ENCODE measurements around the gene POLE.

Gene POLE

DNA sequence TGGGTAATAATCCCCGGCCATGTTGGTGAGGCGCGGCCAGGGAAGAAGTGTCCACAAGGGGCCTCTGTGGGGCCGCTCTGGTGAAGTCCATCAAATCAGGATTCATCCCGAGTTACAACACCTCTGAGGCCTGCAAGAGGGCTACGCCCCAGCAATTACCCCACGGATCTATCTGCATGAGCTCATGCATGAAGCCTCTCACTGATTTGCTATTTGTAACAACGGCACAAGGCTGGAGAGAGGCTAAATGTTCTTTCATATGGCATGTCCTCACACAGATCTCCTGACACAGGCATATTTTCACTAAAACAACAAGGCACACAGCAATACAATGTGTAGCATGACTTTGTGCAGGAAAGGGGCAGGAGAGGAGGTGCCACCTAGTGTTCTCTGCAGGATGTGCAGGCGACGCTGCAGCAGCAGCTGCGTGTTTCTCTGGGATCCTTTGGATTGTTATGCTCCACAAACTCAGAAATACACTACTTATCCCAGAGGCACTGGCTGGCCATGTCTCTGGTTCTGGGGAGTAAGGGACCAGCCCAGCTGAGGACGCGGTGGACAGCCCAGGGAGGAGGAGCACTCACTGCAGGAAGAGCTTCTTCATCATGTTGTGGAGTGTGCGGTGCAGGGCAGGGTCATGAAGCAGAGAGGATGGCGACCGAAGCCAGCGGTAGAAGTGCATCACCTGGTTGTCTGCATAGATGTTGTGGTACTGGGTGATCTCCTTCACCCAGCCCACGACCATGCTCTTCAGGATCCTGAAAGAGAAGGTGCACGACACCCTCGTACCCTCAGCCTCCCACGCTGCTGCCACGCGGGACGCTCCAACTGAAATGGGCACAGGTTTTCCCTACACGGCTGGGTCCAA lies 48.4 kb downstream of the POLE start:
- H3K27ac ChIP-seq: no peak overlapping the region
- peak; percentile 97 for TF ChIP-seq CTCF (conservative IDR thresholded peaks at IDR 0.05)

DNA sequence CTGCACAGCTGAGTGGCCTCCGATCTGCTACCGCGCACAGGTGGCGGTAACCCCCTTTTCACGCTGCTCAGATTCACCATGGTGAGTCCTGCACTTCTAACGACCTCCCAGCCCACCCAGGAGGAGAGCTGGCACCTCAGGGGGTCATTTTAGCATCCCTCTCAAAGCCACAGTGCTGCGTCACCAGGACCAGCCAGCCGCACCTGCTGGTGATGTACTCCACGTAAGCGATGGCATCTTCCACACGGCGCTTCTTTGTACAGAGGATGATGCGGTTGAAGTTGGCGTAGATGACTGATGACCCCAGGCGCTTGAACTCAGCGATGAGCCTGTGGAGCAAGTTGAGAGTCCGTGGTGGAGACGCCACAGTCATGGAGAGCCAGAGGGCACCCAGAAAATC lies 49.3 kb downstream of the POLE start:
- TF ChIP-seq CTCF (conservative IDR thresholded peaks at IDR 0.05): no peak
- H3K27ac ChIP-seq: no peak overlapping the region

- no peak for TF ChIP-seq CTCF (conservative IDR thresholded peaks at IDR 0.05)
- H3K27ac ChIP-seq: no peak overlapping the region
These were observed 51.8 kb downstream of the POLE start for GRCh38 chr12:132635076-132635955.

DNA sequence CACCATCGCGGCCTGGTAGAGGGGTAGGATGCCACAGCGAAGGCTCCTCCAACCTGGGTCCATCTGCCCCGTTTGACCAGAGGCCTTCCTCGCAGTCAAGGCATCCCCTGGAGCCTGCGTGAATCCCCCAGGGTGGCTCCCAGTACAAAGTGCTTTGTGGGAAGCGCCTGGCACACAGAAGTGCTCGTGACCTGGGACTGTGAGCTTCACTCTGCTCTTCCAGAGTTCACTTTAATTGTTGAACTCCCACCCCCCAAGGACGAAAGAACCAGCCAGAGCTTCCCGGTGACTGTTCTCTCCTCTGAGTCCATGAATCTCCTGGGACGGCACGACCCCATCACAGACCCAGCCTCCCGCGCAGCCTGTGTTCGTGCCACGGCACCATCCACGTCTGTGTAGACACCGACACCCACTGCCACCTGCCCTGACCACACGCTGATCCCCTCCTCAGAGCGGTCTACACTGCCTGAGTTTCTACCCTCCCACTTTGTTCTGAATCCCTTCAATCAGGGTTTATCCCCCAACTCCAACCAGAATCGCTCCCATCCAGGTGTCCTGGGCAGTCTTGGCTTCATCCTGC lies 52.6 kb downstream of the POLE start:
- no peak overlapping the region for H3K27ac ChIP-seq
- TF ChIP-seq CTCF (conservative IDR thresholded peaks at IDR 0.05): no peak

GRCh38 chr12:132633901-132634300 lies 53.2 kb downstream of the POLE start:
- H3K27ac ChIP-seq: no peak overlapping the region
- TF ChIP-seq CTCF (conservative IDR thresholded peaks at IDR 0.05): no peak

DNA sequence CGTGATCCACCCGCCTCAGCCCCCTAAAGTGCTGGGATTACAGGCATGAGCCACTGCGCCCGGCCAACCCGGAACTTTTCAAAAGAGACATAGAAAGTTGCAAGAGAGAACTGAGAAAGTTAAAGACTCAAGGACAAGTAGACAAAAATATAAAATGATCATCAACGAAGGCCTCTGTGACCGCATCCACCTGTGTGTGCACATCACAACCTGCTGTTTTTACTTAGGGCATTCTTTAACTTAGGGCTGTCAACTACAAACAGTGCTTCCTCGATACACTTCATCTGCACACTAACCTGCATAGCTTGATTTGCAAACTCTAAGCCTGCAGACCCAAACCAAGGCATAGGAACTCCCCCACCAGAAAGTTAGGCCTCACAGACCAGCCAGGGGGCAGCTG lies 53.7 kb downstream of the POLE start:
- TF ChIP-seq CTCF (conservative IDR thresholded peaks at IDR 0.05): no peak
- no peak overlapping the region for H3K27ac ChIP-seq

Data from VCaP (cell line).